ENCODE data around the gene OR2M5. TPM values are rescaled to one million over a fixed set of nuclear protein-coding genes. Genes with fewer than 3 reads are reported as not detected.

Gene OR2M5
- total RNA-seq, 1 donor from 2014 or later = not detected

GRCh38 chr1:248165186-248165585 lies 20.2 kb downstream of the OR2M5 start:
- H3K36me3 Mint-ChIP-seq (ENCODE audit: low read depth) = no peaks in the 10 kb centered on the region
- H3K4me1 Mint-ChIP-seq (ENCODE audit: low read depth) = no peaks in the 10 kb centered on the region
- peaks cover 3% of the 10 kb centered on the region for H3K9me3 Mint-ChIP-seq
- DNase-seq (ENCODE audit: low spot score) = no peak
- intact Hi-C loops (cut with micrococcal nuclease) = no loop called here
- no peaks in the 10 kb centered on the region for H3K27me3 Mint-ChIP-seq (ENCODE audit: low read depth)
- no peak overlapping the region for H3K4me3 Mint-ChIP-seq (ENCODE audit: low read depth)
- H3K27ac Mint-ChIP-seq = no peak overlapping the region

GRCh38 chr1:248174521-248174920 lies 29.6 kb downstream of the OR2M5 start, which contains the start of gene OR2M2:
OR2M2 (plus strand) TSS chr1:248174821; CDS start chr1:248179986, 5,165 bp downstream.
- no peaks in the 10 kb centered on the region for H3K9me3 Mint-ChIP-seq
- H3K36me3 Mint-ChIP-seq (ENCODE audit: low read depth) = no peaks in the 10 kb centered on the region
- H3K4me3 Mint-ChIP-seq (ENCODE audit: low read depth) = no peak within 1 kb of the TSS
- H3K4me1 Mint-ChIP-seq (ENCODE audit: low read depth) = no peaks in the 10 kb centered on the region
- H3K27ac Mint-ChIP-seq = no peak within 1 kb of the TSS
- intact Hi-C loops (cut with micrococcal nuclease) = no loop called here
- H3K27me3 Mint-ChIP-seq (ENCODE audit: low read depth) = no peaks in the 10 kb centered on the region
- no peak for DNase-seq (ENCODE audit: low spot score)

GRCh38 chr1:248183996-248184395 lies 39.0 kb downstream of the OR2M5 start:
- Mint-ChIP-seq H3K9me3 (peaks cover 6% of the 10 kb centered on the region), H3K27me3 (ENCODE audit: low read depth) (no peaks in the 10 kb centered on the region)
- intact Hi-C loops (cut with micrococcal nuclease) = no loop called here

GRCh38 chr1:248187363-248187762 lies 42.4 kb downstream of the OR2M5 start:
- intact Hi-C loops (cut with micrococcal nuclease) = no loop called here
- H3K36me3 Mint-ChIP-seq (ENCODE audit: low read depth) = no peaks in the 10 kb centered on the region
- no peak overlapping the region for H3K4me3 Mint-ChIP-seq (ENCODE audit: low read depth)
- no peak overlapping the region for H3K27ac Mint-ChIP-seq
- H3K27me3 Mint-ChIP-seq (ENCODE audit: low read depth) = no peaks in the 10 kb centered on the region
- peaks cover 12% of the 10 kb centered on the region for H3K9me3 Mint-ChIP-seq
- no peak for DNase-seq (ENCODE audit: low spot score)
- no peaks in the 10 kb centered on the region for H3K4me1 Mint-ChIP-seq (ENCODE audit: low read depth)

More at GRCh38 chr1:248183996-248184395, 39.0 kb downstream of the OR2M5 start:
- Mint-ChIP-seq H3K4me3 (ENCODE audit: low read depth) (no peak overlapping the region), H3K27ac (no peak overlapping the region), H3K4me1 (ENCODE audit: low read depth) (no peaks in the 10 kb centered on the region), H3K36me3 (ENCODE audit: low read depth) (no peaks in the 10 kb centered on the region)
- DNase-seq (ENCODE audit: low spot score) = no peak

GRCh38 chr1:248189026-248189425 lies 44.1 kb downstream of the OR2M5 start:
- Mint-ChIP-seq H3K4me3 (ENCODE audit: low read depth) (no peak overlapping the region), H3K27me3 (ENCODE audit: low read depth) (no peaks in the 10 kb centered on the region), H3K36me3 (ENCODE audit: low read depth) (no peaks in the 10 kb centered on the region), H3K9me3 (peaks cover 12% of the 10 kb centered on the region), H3K27ac (no peak overlapping the region), H3K4me1 (ENCODE audit: low read depth) (no peaks in the 10 kb centered on the region)
- intact Hi-C loops (cut with micrococcal nuclease) = no loop called here
- no peak for DNase-seq (ENCODE audit: low spot score)

GRCh38 chr1:248194117-248194516 lies 49.2 kb downstream of the OR2M5 start:
- Mint-ChIP-seq H3K27ac (no peak overlapping the region), H3K9me3 (peaks cover 6% of the 10 kb centered on the region), H3K36me3 (ENCODE audit: low read depth) (no peaks in the 10 kb centered on the region), H3K27me3 (ENCODE audit: low read depth) (no peaks in the 10 kb centered on the region), H3K4me1 (ENCODE audit: low read depth) (no peaks in the 10 kb centered on the region), H3K4me3 (ENCODE audit: low read depth) (no peak overlapping the region)
- no peak for DNase-seq (ENCODE audit: low spot score)
- intact Hi-C loops (cut with micrococcal nuclease) = no loop called here

Other genes starting within 250 kb of the OR2M5 start
- gene OR2W3, start 249.6 kb upstream of the OR2M5 start, total RNA-seq = not detected in 2 replicates
- not detected in 2 replicates for gene OR2T8, start 224.9 kb upstream of the OR2M5 start, total RNA-seq
- not detected in 2 replicates for gene OR2AJ1, start 220.3 kb upstream of the OR2M5 start, total RNA-seq
- 0.21 TPM in 2 replicates for gene OR2L8, start 196.3 kb upstream of the OR2M5 start, total RNA-seq
- gene OR2AK2, start 179.9 kb upstream of the OR2M5 start, total RNA-seq = not detected in 2 replicates
- gene OR2L5, start 131.5 kb upstream of the OR2M5 start, total RNA-seq = not detected in 2 replicates
- 0.05 and 0.11 TPM in 2 replicates for gene OR2L2, start 115.1 kb upstream of the OR2M5 start, total RNA-seq
- gene OR2L3, start 98.3 kb upstream of the OR2M5 start, total RNA-seq = not detected in 2 replicates
- gene OR2L13, start 50.0 kb upstream of the OR2M5 start, total RNA-seq = not detected in 2 replicates
- not detected in 2 replicates for gene OR2M2, start 29.7 kb downstream of the OR2M5 start, total RNA-seq
- not detected in 2 replicates for gene OR2M3, start 52.1 kb downstream of the OR2M5 start, total RNA-seq
- not detected in 2 replicates for gene OR2M4, start 86.3 kb downstream of the OR2M5 start, total RNA-seq
- not detected in 2 replicates for gene OR2T33, start 132.8 kb downstream of the OR2M5 start, total RNA-seq
- not detected in 2 replicates for gene OR2T12, start 158.3 kb downstream of the OR2M5 start, total RNA-seq
- not detected in 2 replicates for gene OR2M7, start 179.4 kb downstream of the OR2M5 start, total RNA-seq
- not detected in 2 replicates for gene OR14C36, start 203.6 kb downstream of the OR2M5 start, total RNA-seq
- gene OR2T4, start 216.5 kb downstream of the OR2M5 start, total RNA-seq = not detected in 2 replicates
- not detected in 2 replicates for gene OR2T6, start 230.6 kb downstream of the OR2M5 start, total RNA-seq